ENCODE data around the gene BSCL2. TPM values are rescaled to one million over a fixed set of nuclear protein-coding genes. Genes with fewer than 3 reads are reported as not detected.

BSCL2 gene
- total and polyA plus RNA-seq, 2 of the 13 experiments (the other 11 are each of a cell fraction or from before 2014, with no cell fraction given) = 19.5 to 21.1 TPM

DNA sequence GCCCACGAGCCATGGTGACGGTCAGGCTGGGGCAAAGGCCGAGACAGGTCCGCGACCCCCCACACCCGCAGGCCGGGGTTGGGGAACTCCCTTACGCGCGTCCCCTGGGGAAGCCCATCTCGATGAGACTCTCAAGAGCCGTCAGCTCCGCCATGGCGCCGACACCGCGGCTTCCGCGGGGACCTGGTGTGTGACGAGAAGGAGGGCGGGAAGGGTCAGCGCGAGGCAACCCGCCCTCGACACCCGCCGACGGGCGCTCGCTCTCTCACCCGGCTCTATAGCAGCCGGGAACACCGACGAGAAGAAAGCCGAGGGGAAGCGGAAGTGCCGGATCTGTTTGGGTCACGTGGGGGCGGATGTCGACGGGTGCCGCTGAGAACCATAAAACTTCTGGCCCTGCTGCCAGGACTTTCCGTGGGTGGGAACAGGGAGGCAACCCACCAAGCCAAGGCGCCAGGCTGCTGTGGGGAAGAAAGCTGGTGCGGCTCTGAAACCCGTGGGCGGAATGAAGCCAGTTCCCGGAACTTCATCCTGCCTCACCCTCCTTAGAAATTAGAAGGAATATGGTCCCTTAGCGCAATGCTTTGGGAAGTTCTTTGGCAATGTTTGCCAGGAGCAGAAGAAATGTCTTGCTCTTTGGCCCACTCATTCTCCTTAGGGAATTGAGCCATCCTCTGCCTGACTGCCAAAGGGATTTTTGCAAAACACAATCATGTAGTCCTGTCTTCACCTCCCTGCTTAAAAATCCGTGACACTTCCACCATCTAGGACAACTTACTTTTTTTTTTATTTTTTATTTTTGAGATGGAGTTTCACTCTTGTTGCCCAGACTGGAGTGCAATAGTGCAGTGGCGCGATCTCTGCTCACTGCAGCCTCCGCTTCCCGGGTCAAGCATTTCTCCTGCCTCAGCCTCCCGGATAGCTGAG lies 28.2 kb downstream of the BSCL2 start, which contains the start of gene UBXN1 (continued):
- TF ChIP-seq, protein P1, sequence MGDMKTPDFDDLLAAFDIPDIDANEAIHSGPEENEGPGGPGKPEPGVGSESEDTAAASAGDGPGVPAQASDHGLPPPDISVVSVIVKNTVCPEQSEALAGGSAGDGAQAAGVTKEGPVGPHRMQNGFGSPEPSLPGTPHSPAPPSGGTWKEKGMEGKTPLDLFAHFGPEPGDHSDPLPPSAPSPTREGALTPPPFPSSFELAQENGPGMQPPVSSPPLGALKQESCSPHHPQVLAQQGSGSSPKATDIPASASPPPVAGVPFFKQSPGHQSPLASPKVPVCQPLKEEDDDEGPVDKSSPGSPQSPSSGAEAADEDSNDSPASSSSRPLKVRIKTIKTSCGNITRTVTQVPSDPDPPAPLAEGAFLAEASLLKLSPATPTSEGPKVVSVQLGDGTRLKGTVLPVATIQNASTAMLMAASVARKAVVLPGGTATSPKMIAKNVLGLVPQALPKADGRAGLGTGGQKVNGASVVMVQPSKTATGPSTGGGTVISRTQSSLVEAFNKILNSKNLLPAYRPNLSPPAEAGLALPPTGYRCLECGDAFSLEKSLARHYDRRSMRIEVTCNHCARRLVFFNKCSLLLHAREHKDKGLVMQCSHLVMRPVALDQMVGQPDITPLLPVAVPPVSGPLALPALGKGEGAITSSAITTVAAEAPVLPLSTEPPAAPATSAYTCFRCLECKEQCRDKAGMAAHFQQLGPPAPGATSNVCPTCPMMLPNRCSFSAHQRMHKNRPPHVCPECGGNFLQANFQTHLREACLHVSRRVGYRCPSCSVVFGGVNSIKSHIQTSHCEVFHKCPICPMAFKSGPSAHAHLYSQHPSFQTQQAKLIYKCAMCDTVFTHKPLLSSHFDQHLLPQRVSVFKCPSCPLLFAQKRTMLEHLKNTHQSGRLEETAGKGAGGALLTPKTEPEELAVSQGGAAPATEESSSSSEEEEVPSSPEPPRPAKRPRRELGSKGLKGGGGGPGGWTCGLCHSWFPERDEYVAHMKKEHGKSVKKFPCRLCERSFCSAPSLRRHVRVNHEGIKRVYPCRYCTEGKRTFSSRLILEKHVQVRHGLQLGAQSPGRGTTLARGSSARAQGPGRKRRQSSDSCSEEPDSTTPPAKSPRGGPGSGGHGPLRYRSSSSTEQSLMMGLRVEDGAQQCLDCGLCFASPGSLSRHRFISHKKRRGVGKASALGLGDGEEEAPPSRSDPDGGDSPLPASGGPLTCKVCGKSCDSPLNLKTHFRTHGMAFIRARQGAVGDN (CRISPR knock-in tag; IDR thresholded peaks at IDR 0.05) = peak; percentile 88
- peak; percentile 66; the same call in 1 of the 2 replicates for TF ChIP-seq CCDC6 (CRISPR knock-in tag; IDR thresholded peaks at IDR 0.05)
- TF ChIP-seq ZNF124 (CRISPR knock-in tag; IDR thresholded peaks at IDR 0.05) = no peak
- TF ChIP-seq, protein P2, sequence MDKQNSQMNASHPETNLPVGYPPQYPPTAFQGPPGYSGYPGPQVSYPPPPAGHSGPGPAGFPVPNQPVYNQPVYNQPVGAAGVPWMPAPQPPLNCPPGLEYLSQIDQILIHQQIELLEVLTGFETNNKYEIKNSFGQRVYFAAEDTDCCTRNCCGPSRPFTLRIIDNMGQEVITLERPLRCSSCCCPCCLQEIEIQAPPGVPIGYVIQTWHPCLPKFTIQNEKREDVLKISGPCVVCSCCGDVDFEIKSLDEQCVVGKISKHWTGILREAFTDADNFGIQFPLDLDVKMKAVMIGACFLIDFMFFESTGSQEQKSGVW (CRISPR knock-in tag; IDR thresholded peaks at IDR 0.05; ENCODE audit: borderline replicate concordance) = no peak
- TF ChIP-seq, protein P3, sequence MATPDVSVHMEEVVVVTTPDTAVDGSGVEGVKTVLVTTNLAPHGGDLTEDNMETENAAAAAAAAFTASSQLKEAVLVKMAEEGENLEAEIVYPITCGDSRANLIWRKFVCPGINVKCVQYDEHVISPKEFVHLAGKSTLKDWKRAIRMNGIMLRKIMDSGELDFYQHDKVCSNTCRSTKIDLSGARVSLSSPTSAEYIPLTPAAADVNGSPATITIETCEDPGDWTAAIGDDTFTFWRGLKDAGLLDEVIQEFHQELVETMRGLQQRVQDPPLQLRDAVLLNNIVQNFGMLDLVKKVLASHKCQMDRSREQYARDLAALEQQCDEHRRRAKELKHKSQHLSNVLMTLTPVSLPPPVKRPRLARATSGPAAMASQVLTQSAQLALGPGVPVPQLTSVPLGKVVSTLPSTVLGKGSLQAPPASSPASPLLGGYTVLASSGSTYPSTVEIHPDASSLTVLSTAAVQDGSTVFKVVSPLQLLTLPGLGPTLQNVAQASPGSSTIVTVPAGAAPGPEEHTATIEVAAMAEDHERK (CRISPR knock-in tag; IDR thresholded peaks at IDR 0.05; ENCODE audit: low read depth) = no peak
- TF ChIP-seq TSC22D2 (CRISPR knock-in tag; IDR thresholded peaks at IDR 0.05; ENCODE audit: borderline replicate concordance) = peak; percentile 81; the same call in 1 of the 2 replicates
- TF ChIP-seq, protein P4, sequence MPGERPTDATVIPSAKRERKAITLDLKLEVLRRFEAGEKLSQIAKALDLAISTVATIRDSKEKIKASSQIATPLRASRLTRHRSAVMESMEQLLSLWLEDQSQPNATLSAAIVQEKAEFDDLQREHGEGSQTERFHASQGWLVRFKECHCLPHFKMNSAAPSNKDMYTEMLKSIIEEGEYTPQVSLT (CRISPR knock-in tag; IDR thresholded peaks at IDR 0.05; ENCODE audit: borderline replicate concordance, low read depth) = no peak
- TF ChIP-seq ZNF20 (CRISPR knock-in tag; IDR thresholded peaks at IDR 0.05) = no peak
- peak; percentile 74 for TF ChIP-seq KLF11 (CRISPR knock-in tag; IDR thresholded peaks at IDR 0.05)
- TF ChIP-seq, protein P5, sequence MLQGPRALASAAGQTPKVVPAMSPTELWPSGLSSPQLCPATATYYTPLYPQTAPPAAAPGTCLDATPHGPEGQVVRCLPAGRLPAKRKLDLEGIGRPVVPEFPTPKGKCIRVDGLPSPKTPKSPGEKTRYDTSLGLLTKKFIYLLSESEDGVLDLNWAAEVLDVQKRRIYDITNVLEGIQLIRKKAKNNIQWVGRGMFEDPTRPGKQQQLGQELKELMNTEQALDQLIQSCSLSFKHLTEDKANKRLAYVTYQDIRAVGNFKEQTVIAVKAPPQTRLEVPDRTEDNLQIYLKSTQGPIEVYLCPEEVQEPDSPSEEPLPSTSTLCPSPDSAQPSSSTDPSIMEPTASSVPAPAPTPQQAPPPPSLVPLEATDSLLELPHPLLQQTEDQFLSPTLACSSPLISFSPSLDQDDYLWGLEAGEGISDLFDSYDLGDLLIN (CRISPR knock-in tag; IDR thresholded peaks at IDR 0.05; ENCODE audit: borderline replicate concordance) = no peak
- TF ChIP-seq ZNF562 (CRISPR knock-in tag; IDR thresholded peaks at IDR 0.05; ENCODE audit: borderline replicate concordance) = no peak
- TF ChIP-seq CHD2 (IDR thresholded peaks at IDR 0.05; ENCODE audit: low read depth, low read length) = no peak
- TF ChIP-seq, protein P6, sequence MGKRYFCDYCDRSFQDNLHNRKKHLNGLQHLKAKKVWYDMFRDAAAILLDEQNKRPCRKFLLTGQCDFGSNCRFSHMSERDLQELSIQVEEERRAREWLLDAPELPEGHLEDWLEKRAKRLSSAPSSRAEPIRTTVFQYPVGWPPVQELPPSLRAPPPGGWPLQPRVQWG (CRISPR knock-in tag; IDR thresholded peaks at IDR 0.05; ENCODE audit: borderline replicate concordance, low read depth) = no peak
- TF ChIP-seq ZNF788 (CRISPR knock-in tag; IDR thresholded peaks at IDR 0.05; ENCODE audit: borderline replicate concordance) = peak; percentile 77; the same call in 1 of the 2 replicates
- TF ChIP-seq ZNF329 (CRISPR knock-in tag; IDR thresholded peaks at IDR 0.05; ENCODE audit: low read depth) = no peak
- TF ChIP-seq ZNF746 (CRISPR knock-in tag; IDR thresholded peaks at IDR 0.05) = peak; percentile 61; the same call in 1 of the 2 replicates
- TF ChIP-seq REPIN1 (CRISPR knock-in tag; IDR thresholded peaks at IDR 0.05; ENCODE audit: borderline replicate concordance, low read depth) = peak; percentile 85; the same call in 1 of the 2 replicates
- TF ChIP-seq ZNF709 (CRISPR knock-in tag; IDR thresholded peaks at IDR 0.05) = 0 out of 2 replicates have a peak, but pooled peaks have one; percentile 31

Measured in HepG2 (cell line).